IPS-20b (cell line): Measurements from ENCODE around the gene MPPED2.
A peak's percentile ranks its signal among the peaks of the same experiment; 100 is the strongest.

Source experiments
- H3K27ac ChIP-seq: one replicate; pipeline ENCODE4 v1.5.1; 2013; ENCODE audit warnings: low read length
- H3K27me3 ChIP-seq: 2 replicates; pipeline ENCODE4 v1.6.1; 2013; ENCODE audit warnings: mild to moderate bottlenecking, low read length, inconsistent platforms; ENCODE audit not compliant: insufficient read depth
- H3K36me3 ChIP-seq: 2 replicates; pipeline ENCODE4 v1.6.1; 2013; ENCODE audit warnings: low read depth, mild to moderate bottlenecking, inconsistent platforms, low read length, moderate library complexity; ENCODE audit not compliant: insufficient read depth
- H3K4me1 ChIP-seq: 2 replicates; pipeline ENCODE4 v1.6.1; 2013; ENCODE audit warnings: mild to moderate bottlenecking, control low read depth, inconsistent platforms, low read length, moderate library complexity; ENCODE audit not compliant: insufficient read depth
- H3K4me3 ChIP-seq: 2 replicates; pipeline ENCODE4 v1.5.1; 2013; ENCODE audit warnings: mild to moderate bottlenecking, low read length, inconsistent platforms
- H3K9ac ChIP-seq: 2 replicates; pipeline ENCODE4 v1.6.1; 2013; ENCODE audit warnings: low read depth, mild to moderate bottlenecking, inconsistent platforms, low read length, moderate library complexity
- H3K9me3 ChIP-seq: 2 replicates; pipeline ENCODE4 v1.6.1; 2013; ENCODE audit warnings: mild to moderate bottlenecking, low read depth, low read length, inconsistent platforms; ENCODE audit not compliant: insufficient read depth

The MPPED2 gene

GRCh38 chr11:30552839-30553238, 33.3 kb downstream of the MPPED2 start:
- H3K27me3 ChIP-seq, result peaks cover 16% of the 10 kb centered on the region; the same call in 1 of the 2 replicates
- no peaks in the 10 kb centered on the region for H3K9me3 ChIP-seq
- peaks cover 45% of the 10 kb centered on the region for H3K4me1 ChIP-seq
- no peaks in the 10 kb centered on the region for H3K36me3 ChIP-seq
- H3K27ac ChIP-seq, result peak overlapping the region; percentile 37
- peak overlapping the region; percentile 35; the same call in 1 of the 2 replicates for H3K4me3 ChIP-seq
- H3K9ac ChIP-seq, result peak overlapping the region; percentile 16; the same call in 1 of the 2 replicates

DNA sequence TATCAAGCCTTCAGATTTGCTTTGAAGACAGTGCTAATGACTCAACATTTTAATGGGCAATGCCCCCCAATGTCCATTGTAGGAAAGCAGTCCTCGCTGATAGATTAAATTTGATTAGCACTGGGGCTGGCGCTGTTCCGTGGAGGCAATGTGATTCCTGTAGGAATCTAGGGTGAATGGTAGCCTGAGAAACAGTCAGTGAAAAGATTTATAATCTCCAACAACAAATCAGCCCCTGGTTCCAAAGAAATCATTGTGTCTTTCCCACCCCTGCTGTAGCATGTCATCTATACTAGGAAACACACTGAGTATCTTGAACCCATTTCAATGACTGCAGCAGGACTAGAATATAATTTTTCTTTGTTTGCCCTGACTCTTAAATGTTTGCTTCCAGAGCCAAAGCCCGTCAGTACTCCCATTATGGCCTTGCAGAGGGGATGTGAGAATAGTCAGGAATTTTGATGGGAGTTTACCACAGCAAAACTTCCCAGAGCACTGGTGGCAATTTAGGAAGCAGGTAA, 36.1 kb downstream of the MPPED2 start:
- H3K9me3 ChIP-seq, result no peaks in the 10 kb centered on the region
- H3K4me1 ChIP-seq, result peaks cover 58% of the 10 kb centered on the region
- H3K36me3 ChIP-seq, result no peaks in the 10 kb centered on the region
- no peak overlapping the region for H3K27ac ChIP-seq
- H3K9ac ChIP-seq, result peak overlapping the region; percentile 28; the same call in 1 of the 2 replicates
- H3K4me3 ChIP-seq, result no peak overlapping the region
- peaks cover 34% of the 10 kb centered on the region for H3K27me3 ChIP-seq

GRCh38 chr11:30549565-30549964, 36.6 kb downstream of the MPPED2 start:
- no peaks in the 10 kb centered on the region for H3K36me3 ChIP-seq
- no peaks in the 10 kb centered on the region for H3K9me3 ChIP-seq

DNA sequence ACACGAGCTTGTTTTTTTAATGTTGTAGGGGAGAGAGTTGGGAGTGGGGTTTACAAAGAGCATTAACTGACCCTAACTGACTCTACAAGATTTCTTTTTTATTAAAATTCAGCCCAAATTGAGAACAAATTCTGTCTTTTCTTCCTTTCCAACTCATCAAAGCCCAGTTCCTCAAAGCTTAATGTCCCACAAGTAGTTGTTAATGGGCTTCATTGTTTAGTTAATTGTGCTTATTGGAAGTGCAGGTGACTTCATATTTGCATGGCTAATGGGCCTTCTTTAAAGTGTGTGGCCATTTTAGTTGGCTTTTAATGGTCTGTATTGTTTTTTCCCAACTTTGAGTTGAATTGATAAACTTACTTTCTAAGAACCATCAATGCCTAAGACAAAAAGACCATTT, 39.8 kb downstream of the MPPED2 start:
- H3K27ac ChIP-seq, result no peak overlapping the region

More at GRCh38 chr11:30549565-30549964, 36.6 kb downstream of the MPPED2 start:
- H3K27ac ChIP-seq, result no peak overlapping the region
- H3K9ac ChIP-seq, result no peak overlapping the region; the same call in 1 of the 2 replicates
- peaks cover 40% of the 10 kb centered on the region for H3K27me3 ChIP-seq
- H3K4me3 ChIP-seq, result no peak overlapping the region
- peaks cover 63% of the 10 kb centered on the region for H3K4me1 ChIP-seq

DNA sequence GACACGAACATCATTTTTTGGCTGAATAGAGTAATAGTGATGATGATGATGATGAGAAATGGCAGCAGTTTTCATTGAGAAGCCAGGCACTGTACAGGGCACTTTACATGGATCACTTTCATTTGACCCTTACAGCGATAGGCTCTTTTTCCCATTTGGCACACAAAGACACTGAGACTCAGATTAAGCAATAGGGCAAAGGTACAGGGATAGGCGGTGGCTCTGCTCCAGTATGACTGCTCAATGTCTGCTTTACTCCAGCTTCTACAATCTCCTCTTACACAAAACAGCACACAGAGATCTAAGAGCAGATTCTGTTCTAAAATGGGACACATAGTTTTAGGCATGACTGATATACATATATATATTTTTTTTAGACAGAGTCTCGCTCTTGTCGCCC, 40.6 kb downstream of the MPPED2 start:
- H3K4me1 ChIP-seq, result peaks cover 42% of the 10 kb centered on the region
- no peak overlapping the region for H3K4me3 ChIP-seq

More for the DNA sequence above, 39.8 kb downstream of the MPPED2 start:
- H3K27me3 ChIP-seq, result peaks cover 48% of the 10 kb centered on the region
- peaks cover 45% of the 10 kb centered on the region for H3K4me1 ChIP-seq
- no peak overlapping the region for H3K9ac ChIP-seq
- H3K9me3 ChIP-seq, result no peaks in the 10 kb centered on the region
- H3K36me3 ChIP-seq, result no peaks in the 10 kb centered on the region
- peak overlapping the region; percentile 39; the same call in 1 of the 2 replicates for H3K4me3 ChIP-seq

DNA sequence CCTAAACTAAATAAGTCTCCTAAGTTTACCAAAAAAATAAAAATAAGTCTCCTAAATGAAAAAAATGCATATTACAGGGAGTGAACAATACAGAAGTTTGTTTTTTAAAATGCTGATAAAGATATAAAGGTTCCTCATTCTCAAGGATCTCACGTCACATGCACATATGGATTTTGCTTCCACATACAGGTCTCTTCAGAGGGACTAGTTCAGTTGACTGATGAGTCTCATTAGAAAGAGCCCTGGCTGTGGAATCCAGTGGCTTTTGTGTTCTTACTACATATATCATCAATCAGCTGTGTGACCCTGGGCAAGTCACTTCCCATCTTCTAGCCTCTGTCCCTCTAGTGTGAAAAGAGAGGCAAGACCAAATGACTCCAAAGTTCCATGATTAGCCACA, 43.1 kb downstream of the MPPED2 start:
- H3K9me3 ChIP-seq, result no peaks in the 10 kb centered on the region
- no peaks in the 10 kb centered on the region for H3K36me3 ChIP-seq
- no peak overlapping the region for H3K4me3 ChIP-seq
- peaks cover 34% of the 10 kb centered on the region for H3K27me3 ChIP-seq
- H3K9ac ChIP-seq, result no peak overlapping the region
- peaks cover 27% of the 10 kb centered on the region for H3K4me1 ChIP-seq
- no peak overlapping the region for H3K27ac ChIP-seq

More for the DNA sequence above, 40.6 kb downstream of the MPPED2 start:
- peaks cover 47% of the 10 kb centered on the region for H3K27me3 ChIP-seq
- H3K36me3 ChIP-seq, result no peaks in the 10 kb centered on the region
- no peaks in the 10 kb centered on the region for H3K9me3 ChIP-seq
- H3K27ac ChIP-seq, result no peak overlapping the region
- H3K9ac ChIP-seq, result no peak overlapping the region

DNA sequence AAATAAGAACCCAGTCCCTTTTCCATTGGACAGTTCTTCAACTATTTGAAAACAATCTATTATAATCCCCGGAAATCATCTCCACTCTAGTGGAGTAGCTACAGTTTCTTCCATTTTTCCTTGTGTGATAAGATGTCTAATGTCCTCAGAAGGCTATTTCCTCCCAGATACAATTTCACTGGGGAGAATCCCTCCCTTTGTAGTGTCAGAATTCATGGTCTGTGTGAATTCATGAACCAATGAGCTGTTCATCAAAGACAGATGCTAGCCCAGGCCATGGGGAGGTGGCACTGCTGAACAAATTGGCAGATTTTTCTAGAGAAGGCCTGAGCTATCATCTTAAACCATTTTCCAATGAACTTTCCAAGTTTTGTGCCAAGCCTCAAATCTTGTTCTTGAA, 45.4 kb downstream of the MPPED2 start:
- Histone ChIP-seq H3K9me3 (no peaks in the 10 kb centered on the region), H3K27ac (no peak overlapping the region), H3K27me3 (peaks cover 19% of the 10 kb centered on the region), H3K4me3 (no peak overlapping the region), H3K9ac (no peak overlapping the region), H3K36me3 (no peaks in the 10 kb centered on the region), H3K4me1 (peaks cover 30% of the 10 kb centered on the region)

DNA sequence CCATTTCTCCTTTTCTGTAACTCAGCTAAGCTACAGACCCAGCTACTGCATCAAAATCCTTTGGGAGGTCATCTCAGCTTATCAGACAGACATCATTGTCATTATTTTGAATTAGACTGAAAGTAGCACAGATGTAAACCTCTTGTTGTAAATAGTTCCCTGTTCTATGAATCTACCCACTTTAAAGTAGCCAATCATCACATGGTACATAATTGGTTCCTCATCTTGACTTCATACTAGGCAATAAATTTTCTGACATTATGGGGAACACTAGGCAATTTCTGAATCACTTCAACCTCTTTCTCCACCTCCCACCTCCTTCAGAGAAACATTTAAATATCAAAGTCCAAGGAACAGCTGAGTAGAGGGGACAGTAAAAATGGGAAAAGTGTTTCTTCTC, 47.9 kb downstream of the MPPED2 start:
- Histone ChIP-seq H3K9ac (no peak overlapping the region), H3K27me3 (no peaks in the 10 kb centered on the region), H3K9me3 (no peaks in the 10 kb centered on the region), H3K27ac (no peak overlapping the region), H3K4me3 (no peak overlapping the region), H3K4me1 (peaks cover 21% of the 10 kb centered on the region), H3K36me3 (no peaks in the 10 kb centered on the region)

- H3K4me3 ChIP-seq, result no peak overlapping the region
- H3K27ac ChIP-seq, result no peak overlapping the region
- no peaks in the 10 kb centered on the region for H3K9me3 ChIP-seq
- no peaks in the 10 kb centered on the region for H3K36me3 ChIP-seq
- H3K9ac ChIP-seq, result no peak overlapping the region
- H3K4me1 ChIP-seq, result peaks cover 21% of the 10 kb centered on the region
- H3K27me3 ChIP-seq, result no peaks in the 10 kb centered on the region
Observed at GRCh38 chr11:30535818-30536217, 50.3 kb downstream of the MPPED2 start.

DNA sequence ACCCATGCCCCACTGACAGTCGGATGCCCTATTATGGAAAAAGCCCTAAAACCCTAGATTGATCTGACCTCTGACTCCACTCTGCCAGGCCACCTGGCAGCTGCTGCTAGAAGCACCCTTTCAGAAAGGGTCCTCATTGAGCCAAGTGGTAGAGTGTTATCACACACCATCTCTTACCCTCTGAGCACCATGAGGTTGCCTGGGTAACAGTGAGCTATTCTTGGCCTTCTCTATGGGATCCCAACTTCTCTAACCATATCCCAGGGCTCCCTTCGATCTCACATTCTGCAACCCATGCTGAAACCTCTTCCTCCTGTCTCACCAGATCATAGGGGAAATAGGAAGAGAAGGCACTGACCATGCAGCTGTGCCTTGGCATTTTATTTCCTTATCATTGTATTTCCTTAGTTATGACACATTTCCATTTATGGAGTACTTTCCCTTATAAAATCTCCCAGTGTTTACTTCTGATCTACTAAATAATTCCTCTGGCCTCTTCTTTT, 52.7 kb downstream of the MPPED2 start:
- no peak overlapping the region for H3K27ac ChIP-seq
- no peak overlapping the region for H3K9ac ChIP-seq
- no peaks in the 10 kb centered on the region for H3K9me3 ChIP-seq
- H3K36me3 ChIP-seq, result no peaks in the 10 kb centered on the region
- H3K27me3 ChIP-seq, result no peaks in the 10 kb centered on the region
- no peak overlapping the region for H3K4me3 ChIP-seq
- peaks cover 17% of the 10 kb centered on the region for H3K4me1 ChIP-seq

- no peaks in the 10 kb centered on the region for H3K27me3 ChIP-seq
- no peak overlapping the region for H3K4me3 ChIP-seq
Observed at GRCh38 chr11:30527566-30527965, 58.6 kb downstream of the MPPED2 start.

DNA sequence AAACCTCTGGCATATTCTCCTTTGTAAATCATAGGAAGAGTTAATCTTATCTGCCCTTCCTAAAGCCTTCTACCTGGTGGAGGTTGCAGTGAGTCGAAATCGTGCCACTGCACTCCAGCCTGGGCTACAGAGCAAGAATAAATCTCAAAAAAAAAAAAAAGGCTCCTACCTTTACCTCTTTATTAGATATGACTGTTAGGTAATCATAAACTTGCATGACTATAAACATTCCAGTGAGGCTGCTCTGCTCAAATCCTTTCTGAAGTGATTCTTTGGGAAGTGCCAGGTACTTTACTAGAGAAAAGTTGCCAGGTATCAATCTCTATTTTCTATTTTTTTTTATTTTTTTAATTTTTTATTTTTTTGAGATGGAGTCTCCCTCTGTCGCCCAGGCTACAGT, 59.6 kb downstream of the MPPED2 start:
- Histone ChIP-seq H3K36me3 (no peaks in the 10 kb centered on the region), H3K9me3 (no peaks in the 10 kb centered on the region), H3K4me3 (no peak overlapping the region), H3K9ac (no peak overlapping the region), H3K27me3 (no peaks in the 10 kb centered on the region), H3K4me1 (no peaks in the 10 kb centered on the region), H3K27ac (no peak overlapping the region)

More at GRCh38 chr11:30527566-30527965, 58.6 kb downstream of the MPPED2 start:
- Histone ChIP-seq H3K36me3 (no peaks in the 10 kb centered on the region), H3K27ac (no peak overlapping the region), H3K9me3 (no peaks in the 10 kb centered on the region), H3K9ac (no peak overlapping the region), H3K4me1 (no peaks in the 10 kb centered on the region)
